OCI-LY1 (cell line): Measurements from ENCODE around the gene RASL10B.
A peak's percentile ranks its signal among the peaks of the same experiment; 100 is the strongest.

Source experiments
- EZH2 ChIP-seq: fragments of 200-600 bp; sonication (generic), shearing (Covaris generic); IDR thresholded peaks from 2 replicates; pipeline ENCODE4 v1.8.0; 2017; ENCODE audit warnings: borderline replicate concordance, mixed run types, mild to moderate bottlenecking, antibody characterized with exemption, low read length, moderate library complexity, mixed read lengths
- TF ChIP-seq, protein P1 (sequence below): fragments of 200-600 bp; sonication (generic), shearing (Covaris generic); IDR thresholded peaks from 2 replicates; pipeline ENCODE4 v1.5.1; 2017; ENCODE audit warnings: mild to moderate bottlenecking, antibody characterized with exemption, low read length, moderate library complexity, mixed read lengths

- TF ChIP-seq, protein P1, sequence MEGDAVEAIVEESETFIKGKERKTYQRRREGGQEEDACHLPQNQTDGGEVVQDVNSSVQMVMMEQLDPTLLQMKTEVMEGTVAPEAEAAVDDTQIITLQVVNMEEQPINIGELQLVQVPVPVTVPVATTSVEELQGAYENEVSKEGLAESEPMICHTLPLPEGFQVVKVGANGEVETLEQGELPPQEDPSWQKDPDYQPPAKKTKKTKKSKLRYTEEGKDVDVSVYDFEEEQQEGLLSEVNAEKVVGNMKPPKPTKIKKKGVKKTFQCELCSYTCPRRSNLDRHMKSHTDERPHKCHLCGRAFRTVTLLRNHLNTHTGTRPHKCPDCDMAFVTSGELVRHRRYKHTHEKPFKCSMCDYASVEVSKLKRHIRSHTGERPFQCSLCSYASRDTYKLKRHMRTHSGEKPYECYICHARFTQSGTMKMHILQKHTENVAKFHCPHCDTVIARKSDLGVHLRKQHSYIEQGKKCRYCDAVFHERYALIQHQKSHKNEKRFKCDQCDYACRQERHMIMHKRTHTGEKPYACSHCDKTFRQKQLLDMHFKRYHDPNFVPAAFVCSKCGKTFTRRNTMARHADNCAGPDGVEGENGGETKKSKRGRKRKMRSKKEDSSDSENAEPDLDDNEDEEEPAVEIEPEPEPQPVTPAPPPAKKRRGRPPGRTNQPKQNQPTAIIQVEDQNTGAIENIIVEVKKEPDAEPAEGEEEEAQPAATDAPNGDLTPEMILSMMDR = peak; percentile 85
- no peak for TF ChIP-seq EZH2
Measured at GRCh38 chr17:35747540-35748017, 16.1 kb downstream of the RASL10B start.
